Measurements from ENCODE around the gene SAA2. TPM values are rescaled to one million over a fixed set of nuclear protein-coding genes. Genes with fewer than 3 reads are reported as not detected.
"Not testable (repeated sequence)": the region's sequence is repeated elsewhere in the genome, so short reads cannot be mapped to it uniquely, and the experiment has no call there.

Gene SAA2
- total RNA-seq, 1 experiment from 2014 or later = not detected

- DNase-seq (ENCODE audit: low read depth in 1 of 2, low spot score in 2 of 2) = no peak
- Histone ChIP-seq H3K27ac (no peak overlapping the region), H3K9me3 (replicated peaks) (no peaks in the 10 kb centered on the region), H3K36me3 (no peaks in the 10 kb centered on the region), H3K27me3 (replicated peaks) (peaks cover 20% of the 10 kb centered on the region), H3K4me3 (no peak overlapping the region), H3K4me1 (replicated peaks) (no peaks in the 10 kb centered on the region)
Observed at GRCh38 chr11:18203723-18204122, 44.7 kb downstream of the SAA2 start.

- H3K9me3 ChIP-seq (replicated peaks); H3K36me3 ChIP-seq; H3K27ac ChIP-seq; DNase-seq (ENCODE audit: low read depth in 1 of 2, low spot score in 2 of 2); H3K4me1 ChIP-seq (replicated peaks); H3K4me3 ChIP-seq: not testable (repeated sequence)
- H3K27me3 ChIP-seq (replicated peaks) = peaks cover 15% of the 10 kb centered on the region
Observed at GRCh38 chr11:18197738-18198137, 50.7 kb downstream of the SAA2 start.

- H3K4me1 ChIP-seq (replicated peaks) = no peaks in the 10 kb centered on the region
- H3K27ac ChIP-seq = no peak overlapping the region
- peaks cover 20% of the 10 kb centered on the region for H3K27me3 ChIP-seq (replicated peaks)
- H3K9me3 ChIP-seq (replicated peaks) = no peaks in the 10 kb centered on the region
- DNase-seq (ENCODE audit: low read depth in 1 of 2, low spot score in 2 of 2) = no peak
- H3K36me3 ChIP-seq = no peaks in the 10 kb centered on the region
- no peak overlapping the region for H3K4me3 ChIP-seq
Observed at GRCh38 chr11:18196532-18196931, 51.9 kb downstream of the SAA2 start.

Other genes with a start within 250 kb of the SAA2 start
- gene SERGEF, start 235.6 kb downstream of the SAA2 start, total RNA-seq (2014; rRNA removed; shearing (Covaris generic)) = 13.3 and 18.3 TPM in 2 replicates
- 0.03 TPM in 1 of 2 replicates, not detected in the other for gene TPH1, start 202.4 kb downstream of the SAA2 start, total RNA-seq (2014; rRNA removed; shearing (Covaris generic))
- 47.7 and 50.9 TPM in 2 replicates for gene SAAL1, start 142.6 kb downstream of the SAA2 start, total RNA-seq (2014; rRNA removed; shearing (Covaris generic))
- not detected in 2 replicates for gene MRGPRX3, start 116.1 kb downstream of the SAA2 start, total RNA-seq (2014; rRNA removed; shearing (Covaris generic))
- not detected in 2 replicates for gene MRGPRX4, start 75.8 kb downstream of the SAA2 start, total RNA-seq (2014; rRNA removed; shearing (Covaris generic))
- gene SAA4, start 11.9 kb downstream of the SAA2 start, total RNA-seq (2014; rRNA removed; shearing (Covaris generic)) = not detected in 2 replicates
- gene SAA1, start 17.6 kb upstream of the SAA2 start, total RNA-seq (2014; rRNA removed; shearing (Covaris generic)) = not detected in 2 replicates
- 58.2 and 67.5 TPM in 2 replicates for gene HPS5, start 73.5 kb upstream of the SAA2 start, total RNA-seq (2014; rRNA removed; shearing (Covaris generic))
- gene GTF2H1, start 73.9 kb upstream of the SAA2 start, total RNA-seq (2014; rRNA removed; shearing (Covaris generic)) = 93.8 and 121 TPM in 2 replicates
- 758 and 913 TPM in 2 replicates for gene LDHA, start 145.9 kb upstream of the SAA2 start, total RNA-seq (2014; rRNA removed; shearing (Covaris generic))
- gene LDHC, start 163.7 kb upstream of the SAA2 start, total RNA-seq (2014; rRNA removed; shearing (Covaris generic)) = 0.08 TPM in 1 of 2 replicates, not detected in the other
- not detected in 2 replicates for gene LDHAL6A, start 207.2 kb upstream of the SAA2 start, total RNA-seq (2014; rRNA removed; shearing (Covaris generic))